Measurements from ENCODE around the gene PRICKLE1.

The PRICKLE1 gene

GRCh38 chr12:42446761-42447160, 142.8 kb downstream of the PRICKLE1 start:
- no peak for DNase-seq

- DNase-seq: no peak
Observed at GRCh38 chr12:42445891-42446290, 143.7 kb downstream of the PRICKLE1 start.

GRCh38 chr12:42444192-42444943, 145.2 kb downstream of the PRICKLE1 start:
- no peak for DNase-seq

- DNase-seq: no peak
Observed at GRCh38 chr12:42442888-42443287, 146.7 kb downstream of the PRICKLE1 start.

GRCh38 chr12:42442311-42442759, 147.2 kb downstream of the PRICKLE1 start:
- no peak for DNase-seq

GRCh38 chr12:42440608-42441007, 148.9 kb downstream of the PRICKLE1 start:
- DNase-seq: no peak

GRCh38 chr12:42432517-42433140, 156.9 kb downstream of the PRICKLE1 start:
- no peak for DNase-seq

GRCh38 chr12:42428850-42429249, 160.7 kb downstream of the PRICKLE1 start:
- no peak for DNase-seq

- DNase-seq: no peak
Observed at GRCh38 chr12:42426746-42427145, 162.8 kb downstream of the PRICKLE1 start.

GRCh38 chr12:42422785-42423184, 166.8 kb downstream of the PRICKLE1 start:
- no peak for DNase-seq

GRCh38 chr12:42421844-42422779, 167.4 kb downstream of the PRICKLE1 start:
- DNase-seq: no peak

GRCh38 chr12:42420395-42420794, 169.2 kb downstream of the PRICKLE1 start:
- DNase-seq: no peak

- no peak for DNase-seq
Observed at GRCh38 chr12:42410340-42410739, 179.2 kb downstream of the PRICKLE1 start.

GRCh38 chr12:42409471-42409870, 180.1 kb downstream of the PRICKLE1 start:
- DNase-seq: no peak

- DNase-seq: no peak
Observed at GRCh38 chr12:42407306-42407705, 182.2 kb downstream of the PRICKLE1 start.
